WTC11 (cell line): Measurements from ENCODE around the gene SPINT1. TPM values are rescaled to one million over a fixed set of nuclear protein-coding genes. Genes with fewer than 3 reads are reported as not detected.

ENCODE experiments used
- ATAC-seq: fragments of 200-7000 bp; cut with Tn5 transposase; 2 replicates; pipeline ENCODE4 v1.10.0; 2021; ENCODE audit warnings: mild to moderate bottlenecking, moderate library complexity
- CTCF ChIA-PET: fragments of 300-600 bp; sonication (Branson Sonifier 250); formaldehyde crosslinking; loops from one replicate; lab custom pipeline; 2021; ENCODE audit warnings: antibody characterized with exemption; lab: Charles Lee
- POLR2A ChIA-PET: fragments of 350-600 bp; sonication (Branson Sonifier 250); formaldehyde crosslinking; loops from one replicate; lab custom pipeline; 2021; ENCODE audit warnings: antibody characterized with exemption; lab: Charles Lee
- DNase-seq: peaks from one replicate; pipeline ENCODE4 v3.0.0; 2021; ENCODE audit warnings: low spot score
- H3K27ac Mint-ChIP-seq: 2 replicates; pipeline ENCODE4 v1.8.0; 2021; ENCODE audit warnings: mixed read lengths
- H3K27me3 Mint-ChIP-seq: 2 replicates; pipeline ENCODE4 v1.8.0; 2021; ENCODE audit warnings: low read depth, mild to moderate bottlenecking, moderate library complexity, mixed read lengths
- H3K36me3 Mint-ChIP-seq: 2 replicates; pipeline ENCODE4 v1.8.0; 2021; ENCODE audit warnings: mixed read lengths
- H3K4me1 Mint-ChIP-seq: 2 replicates; pipeline ENCODE4 v1.8.0; 2022; ENCODE audit warnings: mixed read lengths
- H3K4me3 Mint-ChIP-seq: 2 replicates; pipeline ENCODE4 v1.8.0; 2021; ENCODE audit warnings: mild to moderate bottlenecking, moderate library complexity, mixed read lengths
- H3K9me3 Mint-ChIP-seq: 2 replicates; pipeline ENCODE4 v1.8.0; 2021; ENCODE audit warnings: mixed read lengths
- CREM ChIP-seq: sonication (generic); formaldehyde crosslinking; IDR thresholded peaks from 2 replicates; pipeline ENCODE4 v1.8.1; 2022; ENCODE audit warnings: mild to moderate bottlenecking, missing genetic modification reagents, moderate library complexity
- CTCF ChIP-seq: fragments of 200-600 bp; IDR thresholded peaks from 2 replicates; pipeline ENCODE4 v1.8.0; 2022; ENCODE audit warnings: antibody characterized with exemption
- ETV6 ChIP-seq: sonication (generic); formaldehyde crosslinking; IDR thresholded peaks from 2 replicates; pipeline ENCODE4 v1.8.1; 2022; ENCODE audit warnings: mild to moderate bottlenecking, missing genetic modification reagents
- FOXK1 ChIP-seq: sonication (generic); formaldehyde crosslinking; IDR thresholded peaks from 2 replicates; pipeline ENCODE4 v1.8.0; 2022; ENCODE audit warnings: mild to moderate bottlenecking, moderate library complexity, missing genetic modification reagents
- FOXP1 ChIP-seq: sonication (generic); formaldehyde crosslinking; IDR thresholded peaks from 2 replicates; pipeline ENCODE4 v1.8.0; 2022; ENCODE audit warnings: missing genetic modification reagents, mild to moderate bottlenecking, moderate library complexity, borderline replicate concordance
- HMGXB4 ChIP-seq: sonication (generic); formaldehyde crosslinking; IDR thresholded peaks from 2 replicates; pipeline ENCODE4 v1.8.1; 2023; ENCODE audit warnings: mild to moderate bottlenecking, moderate library complexity, missing genetic modification reagents
- IRF1 ChIP-seq: sonication (generic); formaldehyde crosslinking; IDR thresholded peaks from 2 replicates; pipeline ENCODE4 v1.8.0; 2023; ENCODE audit warnings: missing genetic modification reagents
- IRF2 ChIP-seq: sonication (generic); formaldehyde crosslinking; IDR thresholded peaks from 2 replicates; pipeline ENCODE4 v1.8.0; 2022; ENCODE audit warnings: low read depth, missing genetic modification reagents, borderline replicate concordance
- MAX ChIP-seq: sonication (generic); formaldehyde crosslinking; IDR thresholded peaks from 2 replicates; pipeline ENCODE4 v1.8.0; 2022; ENCODE audit warnings: mild to moderate bottlenecking, missing genetic modification reagents
- MYBL2 ChIP-seq: sonication (generic); formaldehyde crosslinking; IDR thresholded peaks from 2 replicates; pipeline ENCODE4 v1.8.1; 2023; ENCODE audit warnings: mild to moderate bottlenecking, moderate library complexity, missing genetic modification reagents
- RELA ChIP-seq: sonication (generic); formaldehyde crosslinking; IDR thresholded peaks from 2 replicates; pipeline ENCODE4 v1.8.1; 2022; ENCODE audit warnings: missing genetic modification reagents, mild to moderate bottlenecking, borderline replicate concordance
- SMAD3 ChIP-seq: sonication (generic); formaldehyde crosslinking; IDR thresholded peaks from 2 replicates; pipeline ENCODE4 v1.8.0; 2022; ENCODE audit warnings: missing genetic modification reagents, mild to moderate bottlenecking, borderline replicate concordance
- SP1 ChIP-seq: sonication (generic); formaldehyde crosslinking; conservative IDR thresholded peaks from 2 replicates; pipeline ENCODE4 v1.8.1; 2022; ENCODE audit warnings: missing genetic modification reagents
- TCF7 ChIP-seq: sonication (generic); formaldehyde crosslinking; IDR thresholded peaks from 2 replicates; pipeline ENCODE4 v1.8.0; 2022; ENCODE audit warnings: mild to moderate bottlenecking, low read depth, missing genetic modification reagents, moderate library complexity
- TEAD1 ChIP-seq: sonication (generic); formaldehyde crosslinking; IDR thresholded peaks from 2 replicates; pipeline ENCODE4 v1.8.0; 2022; ENCODE audit warnings: mild to moderate bottlenecking, missing genetic modification reagents
- ZBTB21 ChIP-seq: sonication (generic); formaldehyde crosslinking; IDR thresholded peaks from 2 replicates; pipeline ENCODE4 v1.8.1; 2023; ENCODE audit warnings: mild to moderate bottlenecking, missing genetic modification reagents, borderline replicate concordance
- ZNF121 ChIP-seq: sonication (generic); formaldehyde crosslinking; IDR thresholded peaks from 2 replicates; pipeline ENCODE4 v1.8.0; 2023; ENCODE audit warnings: missing genetic modification reagents
- ZNF138 ChIP-seq: sonication (generic); formaldehyde crosslinking; conservative IDR thresholded peaks from 2 replicates; pipeline ENCODE4 v1.8.1; 2022; ENCODE audit warnings: mild to moderate bottlenecking, moderate library complexity, missing genetic modification reagents
- ZNF281 ChIP-seq: sonication (generic); formaldehyde crosslinking; IDR thresholded peaks from 2 replicates; pipeline ENCODE4 v1.8.0; 2023; ENCODE audit warnings: mild to moderate bottlenecking, missing genetic modification reagents
- ZNF423 ChIP-seq: fragments of 250-450 bp; sonication (Bioruptor Pico); IDR thresholded peaks from 2 replicates; pipeline ENCODE4 v2.1.2; 2022; ENCODE audit warnings: mild to moderate bottlenecking, moderate library complexity
- ZNF532 ChIP-seq: fragments of 250-450 bp; sonication (Bioruptor Pico); IDR thresholded peaks from 2 replicates; pipeline ENCODE4 v1.9.0; 2021; ENCODE audit warnings: mild to moderate bottlenecking, borderline replicate concordance
- total RNA-seq: library from RNA; stranded (reverse); gene quantifications from 3 replicates; pipeline ENCODE4 v1.2.3, GENCODE V29; 2021

Gene SPINT1
- total RNA-seq, 1 experiment from 2014 or later, result 140 TPM

- Mint-ChIP-seq H3K9me3 (no peaks in the 10 kb centered on the region), H3K4me3 (peak overlapping the region; percentile 62), H3K27ac (no peak overlapping the region), H3K4me1 (peaks cover 14% of the 10 kb centered on the region), H3K27me3 (no peaks in the 10 kb centered on the region), H3K36me3 (peaks cover 10% of the 10 kb centered on the region)
- DNase-seq (peak; percentile 95), ATAC-seq (peak; percentile 82)
- POLR2A ChIA-PET, result interaction anchor here (0.5 to 2.7 kb wide), 6 partner anchors 22 to 231 kb away, joined by 3 to 7 read pairs (median 4); partner anchors contain the start of gene CHAC1
- TF ChIP-seq ZNF423 (CRISPR knock-in tag) (peak; percentile 88), SP1 (CRISPR knock-in tag) (peak; percentile 69), ZNF138 (CRISPR knock-in tag) (0 out of 2 replicates have a peak, but pooled peaks have one; percentile 13), ETV6 (CRISPR knock-in tag) (peak; percentile 99), ZBTB21 (0 out of 2 replicates have a peak, but pooled peaks have one; percentile 15), RELA (CRISPR knock-in tag) (no peak), SMAD3 (CRISPR knock-in tag) (no peak), FOXP1 (CRISPR knock-in tag) (peak; percentile 62), ZNF281 (CRISPR knock-in tag) (peak; percentile 78; the same call in 1 of the 2 replicates), MYBL2 (CRISPR knock-in tag) (peak; percentile 22; the same call in 1 of the 2 replicates), TCF7 (CRISPR knock-in tag) (no peak), HMGXB4 (CRISPR knock-in tag) (peak; percentile 90), ZNF121 (CRISPR knock-in tag) (peak; percentile 96), CTCF (peak; percentile 83), IRF2 (CRISPR knock-in tag) (no peak), TEAD1 (CRISPR knock-in tag) (peak; percentile 53; the same call in 1 of the 2 replicates), FOXK1 (CRISPR knock-in tag) (0 out of 2 replicates have a peak, but pooled peaks have one; percentile 13), IRF1 (no peak), MAX (peak; percentile 51; the same call in 1 of the 2 replicates), ZNF532 (CRISPR knock-in tag) (no peak), CREM (CRISPR knock-in tag) (peak; percentile 69; the same call in 1 of the 2 replicates)
- CTCF ChIA-PET, result interaction anchor here (0.5 to 7.8 kb wide), 26 partner anchors 9 to 998 kb away, joined by 3 to 101 read pairs (median 4); partner anchors contain the start of genes DLL4, GCHFR, SPINT1 and VPS18
Observed at GRCh38 chr15:40906091-40906990, 62.5 kb downstream of the SPINT1 start.
